Measurements from ENCODE around the gene OR52R1.

OR52R1 gene

DNA sequence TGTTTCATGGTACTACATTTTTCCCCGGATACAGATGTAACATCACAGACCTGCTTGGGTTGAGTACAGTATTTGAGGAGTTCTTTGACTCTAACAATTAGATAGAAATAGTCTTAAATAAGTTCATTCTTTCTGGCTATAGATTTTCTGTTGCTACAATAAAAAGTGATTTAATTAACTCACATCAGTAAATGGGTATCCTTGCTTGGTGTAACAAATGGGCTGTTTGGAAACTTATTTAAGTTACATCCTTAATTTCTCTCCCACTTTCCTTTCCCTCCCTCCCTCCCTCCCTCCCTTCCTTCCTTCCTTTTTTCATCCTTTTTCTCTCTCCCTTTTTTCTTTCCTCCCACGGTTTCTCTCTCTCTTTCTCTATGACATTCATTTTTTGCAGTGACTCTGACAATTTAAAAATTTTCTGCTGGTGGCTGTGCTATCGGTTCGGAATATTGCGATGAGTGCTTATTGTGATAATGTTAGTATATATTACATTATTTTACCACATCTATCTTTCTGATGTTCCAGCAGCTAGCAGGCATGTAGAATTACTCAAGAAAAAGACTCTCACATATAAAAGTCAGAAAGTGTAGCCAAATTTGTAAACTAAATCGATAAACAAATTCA is 37.6 kb downstream of the OR52R1 start:
- Mint-ChIP-seq H3K36me3 (ENCODE audit: low read depth) (no peaks in the 10 kb centered on the region), H3K9me3 (no peaks in the 10 kb centered on the region), H3K4me1 (no peaks in the 10 kb centered on the region), H3K27ac (no peak overlapping the region), H3K4me3 (no peak overlapping the region), H3K27me3 (ENCODE audit: low read depth) (no peaks in the 10 kb centered on the region)
- TF ChIP-seq, protein P1, sequence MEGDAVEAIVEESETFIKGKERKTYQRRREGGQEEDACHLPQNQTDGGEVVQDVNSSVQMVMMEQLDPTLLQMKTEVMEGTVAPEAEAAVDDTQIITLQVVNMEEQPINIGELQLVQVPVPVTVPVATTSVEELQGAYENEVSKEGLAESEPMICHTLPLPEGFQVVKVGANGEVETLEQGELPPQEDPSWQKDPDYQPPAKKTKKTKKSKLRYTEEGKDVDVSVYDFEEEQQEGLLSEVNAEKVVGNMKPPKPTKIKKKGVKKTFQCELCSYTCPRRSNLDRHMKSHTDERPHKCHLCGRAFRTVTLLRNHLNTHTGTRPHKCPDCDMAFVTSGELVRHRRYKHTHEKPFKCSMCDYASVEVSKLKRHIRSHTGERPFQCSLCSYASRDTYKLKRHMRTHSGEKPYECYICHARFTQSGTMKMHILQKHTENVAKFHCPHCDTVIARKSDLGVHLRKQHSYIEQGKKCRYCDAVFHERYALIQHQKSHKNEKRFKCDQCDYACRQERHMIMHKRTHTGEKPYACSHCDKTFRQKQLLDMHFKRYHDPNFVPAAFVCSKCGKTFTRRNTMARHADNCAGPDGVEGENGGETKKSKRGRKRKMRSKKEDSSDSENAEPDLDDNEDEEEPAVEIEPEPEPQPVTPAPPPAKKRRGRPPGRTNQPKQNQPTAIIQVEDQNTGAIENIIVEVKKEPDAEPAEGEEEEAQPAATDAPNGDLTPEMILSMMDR (IDR thresholded peaks at IDR 0.05; ENCODE audit: unreplicated experiment in 3 of 3), result no peak

DNA sequence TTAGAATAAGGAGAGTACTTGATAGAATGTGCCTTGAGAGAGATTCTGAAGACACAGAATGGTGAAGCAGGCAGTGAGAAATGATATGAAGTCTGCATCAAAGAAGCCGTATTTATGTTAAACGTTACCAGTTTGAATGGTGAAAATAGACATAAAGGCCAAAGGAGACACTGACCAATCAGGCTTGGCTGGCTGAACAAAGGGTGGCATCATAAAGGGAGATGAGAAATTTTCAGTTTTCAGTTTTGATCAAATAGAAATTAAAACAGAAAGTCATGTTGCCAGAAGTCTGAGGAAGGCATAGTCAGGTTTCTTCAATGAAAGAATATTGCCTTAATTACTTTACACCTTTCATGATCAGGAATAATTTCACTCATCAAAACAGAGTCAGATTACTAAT is 41.1 kb downstream of the OR52R1 start:
- TF ChIP-seq, protein P1 (IDR thresholded peaks at IDR 0.05; ENCODE audit: unreplicated experiment in 3 of 3), result no peak
- H3K4me3 Mint-ChIP-seq, result no peak overlapping the region
- no peaks in the 10 kb centered on the region for H3K4me1 Mint-ChIP-seq
- no peaks in the 10 kb centered on the region for H3K36me3 Mint-ChIP-seq (ENCODE audit: low read depth)
- H3K27me3 Mint-ChIP-seq (ENCODE audit: low read depth), result no peaks in the 10 kb centered on the region
- no peak overlapping the region for H3K27ac Mint-ChIP-seq
- no peaks in the 10 kb centered on the region for H3K9me3 Mint-ChIP-seq

Data from nephron (organoid).